ENCODE data around the gene OR2L2. TPM values are rescaled to one million over a fixed set of nuclear protein-coding genes. Genes with fewer than 3 reads are reported as not detected.

The OR2L2 gene
- total RNA-seq, 2 experiments from 2014 or later = 0.07 TPM; not detected in 1

Other genes starting within 250 kb of the OR2L2 start
- gene OR14A16, start 206.0 kb upstream of the OR2L2 start, total RNA-seq = not detected
- not detected for gene OR11L1, start 188.2 kb upstream of the OR2L2 start, total RNA-seq
- gene TRIM58, start 172.9 kb upstream of the OR2L2 start, total RNA-seq = under 1 TPM in 1 of 2 experiments, not detected in 1; 0.11 TPM
- not detected for gene OR2W3, start 134.5 kb upstream of the OR2L2 start, total RNA-seq
- gene OR2T8, start 109.8 kb upstream of the OR2L2 start, total RNA-seq = not detected
- not detected for gene OR2AJ1, start 105.2 kb upstream of the OR2L2 start, total RNA-seq
- under 1 TPM; 0.29 to 0.34 TPM for gene OR2L8, start 81.2 kb upstream of the OR2L2 start, total RNA-seq
- gene OR2AK2, start 64.8 kb upstream of the OR2L2 start, total RNA-seq = not detected
- gene OR2L5, start 16.4 kb upstream of the OR2L2 start, total RNA-seq = not detected
- gene OR2L3, start 16.8 kb downstream of the OR2L2 start, total RNA-seq = not detected
- gene OR2L13, start 65.1 kb downstream of the OR2L2 start, total RNA-seq = not detected
- gene OR2M5, start 115.1 kb downstream of the OR2L2 start, total RNA-seq = not detected
- not detected for gene OR2M2, start 144.8 kb downstream of the OR2L2 start, total RNA-seq
- not detected for gene OR2M3, start 167.2 kb downstream of the OR2L2 start, total RNA-seq
- gene OR2M4, start 201.3 kb downstream of the OR2L2 start, total RNA-seq = not detected
- gene OR2T33, start 247.9 kb downstream of the OR2L2 start, total RNA-seq = not detected